CD14-positive monocyte (primary cell): ENCODE results near the gene MORC1. TPM values are rescaled to one million over a fixed set of nuclear protein-coding genes. Genes with fewer than 3 reads are reported as not detected.

Source experiments
- DNase-seq, 3 donors: peaks; one replicate each; pipeline ENCODE4 v3.0.0-alpha.2; 2011 to 2022
- H2AFZ ChIP-seq: 2 replicates; pipeline ENCODE4 v1.6.0; 2012; ENCODE audit warnings: mild to moderate bottlenecking, low read depth, low read length, inconsistent platforms; ENCODE audit not compliant: insufficient read depth, poor library complexity, severe bottlenecking
- H3K27ac ChIP-seq, 2 donors: 1 replicate in 1 of 2; 2 replicates in 1 of 2; pipeline ENCODE4 v1.5.1; 2012 to 2013; ENCODE audit warnings: low read length in 2 of 2, control low read depth in 1 of 2, inconsistent platforms in 1 of 2, low read depth in 1 of 2, mild to moderate bottlenecking in 1 of 2
- H3K27me3 ChIP-seq, 2 donors: one replicate each; pipeline versions ENCODE4 v1.6.0 to v1.6.1; 2011 to 2013; ENCODE audit warnings: low read length in 2 of 2; ENCODE audit not compliant: control insufficient read depth in 2 of 2, insufficient read depth in 2 of 2
- H3K36me3 ChIP-seq, 2 donors: replicated peaks in 1 of 2; 1 replicate in 1 of 2; 2 replicates in 1 of 2; pipeline versions ENCODE4 v1.5.1 to v1.6.1; 2012 to 2013; ENCODE audit warnings: low read length in 2 of 2, control low read depth in 1 of 2, inconsistent platforms in 1 of 2, mild to moderate bottlenecking in 1 of 2; ENCODE audit not compliant: insufficient read depth in 2 of 2, control insufficient read depth in 1 of 2
- H3K4me1 ChIP-seq, 2 donors: 1 replicate in 1 of 2; 2 replicates in 1 of 2; pipeline versions ENCODE4 v1.5.1 to v1.6.1; 2012 to 2013; ENCODE audit warnings: low read length in 2 of 2, control low read depth in 1 of 2, inconsistent platforms in 1 of 2, mild to moderate bottlenecking in 1 of 2, moderate library complexity in 1 of 2; ENCODE audit not compliant: insufficient read depth in 2 of 2, control insufficient read depth in 1 of 2
- H3K4me2 ChIP-seq: replicated peaks from 2 replicates; pipeline ENCODE3; 2012; ENCODE audit warnings: low read length, moderate library complexity, mild to moderate bottlenecking; ENCODE audit not compliant: poor library complexity, severe bottlenecking; ENCODE audit errors: extremely low read depth
- H3K4me3 ChIP-seq, 3 experiments: fragments of 200-600 bp in 1 of 3; sonication (generic) in 1 of 3; replicated peaks in 1 of 3; 1 replicate in 2 of 3; 2 replicates in 1 of 3; pipeline ENCODE4 v1.5.1; 2011 to 2013; ENCODE audit warnings: low read length in 3 of 3, mild to moderate bottlenecking in 3 of 3, control low read depth in 2 of 3, low read depth in 2 of 3, inconsistent platforms in 1 of 3, moderate library complexity in 1 of 3
- H3K79me2 ChIP-seq: 2 replicates; pipeline ENCODE4 v1.6.0; 2012; ENCODE audit warnings: mild to moderate bottlenecking, control low read depth, inconsistent platforms, low read length, moderate library complexity; ENCODE audit not compliant: insufficient read depth
- H3K9ac ChIP-seq: 2 replicates; pipeline ENCODE4 v1.6.0; 2017; ENCODE audit warnings: low read length, mild to moderate bottlenecking; ENCODE audit not compliant: insufficient read depth, poor library complexity, severe bottlenecking
- H3K9me3 ChIP-seq, 2 donors: replicated peaks in 1 of 2; 1 replicate in 1 of 2; 2 replicates in 1 of 2; pipeline versions ENCODE4 v1.5.1 to v1.6.1; 2012 to 2013; ENCODE audit warnings: low read length in 2 of 2, control low read depth in 1 of 2; ENCODE audit not compliant: control insufficient read depth in 1 of 2, insufficient read depth in 1 of 2
- H4K20me1 ChIP-seq: 2 replicates; pipeline ENCODE4 v1.6.0; 2012; ENCODE audit warnings: mild to moderate bottlenecking, low read length, control low read depth, moderate library complexity; ENCODE audit not compliant: insufficient read depth
- H3K27ac Mint-ChIP-seq, 7 donors: one replicate each; pipeline ENCODE4 v1.8.0; 2020; ENCODE audit warnings: mild to moderate bottlenecking in 7 of 7, mixed read lengths in 7 of 7, moderate library complexity in 6 of 7, inconsistent platforms in 2 of 7
- H3K27me3 Mint-ChIP-seq, 3 donors: one replicate each; pipeline ENCODE4 v1.8.0; 2021 to 2022; ENCODE audit warnings: low read depth in 3 of 3, mild to moderate bottlenecking in 3 of 3, mixed read lengths in 3 of 3, moderate library complexity in 3 of 3, inconsistent platforms in 1 of 3
- H3K36me3 Mint-ChIP-seq, 2 donors: one replicate each; pipeline ENCODE4 v1.8.0; 2020; ENCODE audit warnings: mixed read lengths in 2 of 2, inconsistent platforms in 1 of 2, mild to moderate bottlenecking in 1 of 2
- H3K4me1 Mint-ChIP-seq: one replicate; pipeline ENCODE4 v1.8.0; 2020; ENCODE audit warnings: mild to moderate bottlenecking, mixed read lengths
- H3K4me3 Mint-ChIP-seq, 2 donors: one replicate each; pipeline ENCODE4 v1.8.0; 2020; ENCODE audit warnings: mild to moderate bottlenecking in 2 of 2, mixed read lengths in 2 of 2, moderate library complexity in 1 of 2
- H3K9me3 Mint-ChIP-seq, 7 donors: one replicate each; pipeline ENCODE4 v1.8.0; 2020 to 2022; ENCODE audit warnings: mixed read lengths in 7 of 7, mild to moderate bottlenecking in 6 of 7, moderate library complexity in 6 of 7, inconsistent platforms in 2 of 7
- WGBS: methylation state at CpG from one replicate; pipeline ENCODE4 v1.1.5; 2013; ENCODE audit warnings: missing lambda C conversion rate; ENCODE audit not compliant: insufficient coverage; 5-methylcytosine and 5-hydroxymethylcytosine counted together
- intact Hi-C, 2 donors: fragments of 100-400 bp; cut with micrococcal nuclease; formaldehyde crosslinking; loops; one replicate each; pipeline versions ENCODE4 v1.15.0 to v1.15.1; 2023
- polyA plus RNA-seq, 3 donors: library from polyadenylated mRNA; depleted of rRNA in 1 of 3; unstranded in 2 of 3; stranded (reverse) in 1 of 3; fragments of 300-500 nt in 2 of 3; fragments of >200 nt in 1 of 3; fragmentation: Illumina TruSeq in 2 of 3; gene quantifications; 1 replicate in 2 of 3; 2 replicates in 1 of 3; pipeline ENCODE4 v1.2.3, GENCODE V29; 2012 to 2021
- TF ChIP-seq, protein P1 (sequence below): fragments of 200-600 bp; IDR thresholded peaks from one replicate; pipeline ENCODE4 v1.8.0; 2022; ENCODE audit warnings: antibody characterized with exemption, mild to moderate bottlenecking

The MORC1 gene
- polyA plus RNA-seq, 3 donors, result not detected

DNA sequence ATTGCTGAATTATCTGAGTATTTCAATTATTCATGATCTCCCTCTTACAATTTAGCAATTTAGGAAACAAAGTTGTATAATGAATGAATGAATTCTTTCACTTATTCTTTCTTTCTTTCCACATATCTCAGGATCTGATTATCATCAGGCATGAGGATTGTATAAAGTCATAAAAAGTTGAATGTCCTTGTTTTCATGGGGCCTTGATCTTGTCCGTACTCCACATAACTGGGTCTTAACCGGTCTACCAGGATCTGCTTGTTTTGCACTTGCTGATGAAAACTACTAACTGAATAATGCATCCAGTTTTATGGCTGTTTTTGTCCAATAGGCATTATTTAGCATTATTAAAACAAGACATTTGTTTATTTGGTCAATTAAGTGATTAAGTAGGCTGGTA is 31.1 kb upstream of the MORC1 start:
- TF ChIP-seq, protein P1, sequence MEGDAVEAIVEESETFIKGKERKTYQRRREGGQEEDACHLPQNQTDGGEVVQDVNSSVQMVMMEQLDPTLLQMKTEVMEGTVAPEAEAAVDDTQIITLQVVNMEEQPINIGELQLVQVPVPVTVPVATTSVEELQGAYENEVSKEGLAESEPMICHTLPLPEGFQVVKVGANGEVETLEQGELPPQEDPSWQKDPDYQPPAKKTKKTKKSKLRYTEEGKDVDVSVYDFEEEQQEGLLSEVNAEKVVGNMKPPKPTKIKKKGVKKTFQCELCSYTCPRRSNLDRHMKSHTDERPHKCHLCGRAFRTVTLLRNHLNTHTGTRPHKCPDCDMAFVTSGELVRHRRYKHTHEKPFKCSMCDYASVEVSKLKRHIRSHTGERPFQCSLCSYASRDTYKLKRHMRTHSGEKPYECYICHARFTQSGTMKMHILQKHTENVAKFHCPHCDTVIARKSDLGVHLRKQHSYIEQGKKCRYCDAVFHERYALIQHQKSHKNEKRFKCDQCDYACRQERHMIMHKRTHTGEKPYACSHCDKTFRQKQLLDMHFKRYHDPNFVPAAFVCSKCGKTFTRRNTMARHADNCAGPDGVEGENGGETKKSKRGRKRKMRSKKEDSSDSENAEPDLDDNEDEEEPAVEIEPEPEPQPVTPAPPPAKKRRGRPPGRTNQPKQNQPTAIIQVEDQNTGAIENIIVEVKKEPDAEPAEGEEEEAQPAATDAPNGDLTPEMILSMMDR, result no peak
- Mint-ChIP-seq H3K36me3 (no peaks in the 10 kb centered on the region), H3K4me3 (no peak overlapping the region), H3K27me3 (no peaks in the 10 kb centered on the region), H3K9me3 (peaks cover 2 to 14% (median 6%) of the 10 kb centered on the region in 7 donors), H3K27ac (no peak overlapping the region), H3K4me1 (no peaks in the 10 kb centered on the region)
- no peak overlapping the region for H3K4me2 ChIP-seq
- no peaks in the 10 kb centered on the region for H3K27me3 ChIP-seq
- intact Hi-C loops, result no loop called here
- H3K4me3 ChIP-seq, result no peak overlapping the region
- H3K27ac ChIP-seq, result no peak overlapping the region
- DNase-seq, result no peak
- no peak overlapping the region for H3K9ac ChIP-seq
- H3K36me3 ChIP-seq, result no peaks in the 10 kb centered on the region
- no CpG with 5 or more reads among the region's 2 CpGs for WGBS
- H3K4me1 ChIP-seq, result no peaks in the 10 kb centered on the region
- H4K20me1 ChIP-seq, result no peaks in the 10 kb centered on the region
- H3K9me3 ChIP-seq, result no peaks in the 10 kb centered on the region
- no peaks in the 10 kb centered on the region for H3K79me2 ChIP-seq
- no peak overlapping the region for H2AFZ ChIP-seq

DNA sequence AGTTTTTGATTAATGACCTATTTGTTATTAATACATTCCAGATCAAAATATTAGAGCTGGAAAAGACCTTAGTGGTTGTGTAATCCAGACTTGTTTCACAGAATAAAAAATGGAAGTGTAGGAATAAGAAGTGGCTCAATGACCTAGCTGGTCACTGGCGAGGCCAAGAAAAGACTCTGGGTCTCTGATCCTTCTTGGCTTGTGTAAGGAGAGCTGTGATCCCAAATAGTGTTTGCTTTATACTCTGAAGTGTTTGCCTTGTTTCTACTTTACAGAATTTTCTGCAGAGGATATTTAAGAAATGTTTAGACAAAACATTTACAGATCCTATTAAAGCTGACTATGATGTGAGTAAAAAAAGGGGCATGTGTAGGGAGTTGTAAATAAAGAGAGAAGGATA is 25.7 kb upstream of the MORC1 start:
- H3K9me3 Mint-ChIP-seq, result peaks cover 0 to 10% (median 3%) of the 10 kb centered on the region in 7 donors
- no peaks in the 10 kb centered on the region for H3K36me3 Mint-ChIP-seq
- H3K4me3 Mint-ChIP-seq, result no peak overlapping the region
- Histone ChIP-seq H3K79me2 (no peaks in the 10 kb centered on the region), H3K27me3 (no peaks in the 10 kb centered on the region), H4K20me1 (no peaks in the 10 kb centered on the region), H3K36me3 (no peaks in the 10 kb centered on the region), H3K9me3 (no peaks in the 10 kb centered on the region), H3K4me2 (no peak overlapping the region), H3K27ac (no peak overlapping the region), H3K9ac (no peak overlapping the region), H3K4me3 (no peak overlapping the region), H2AFZ (no peak overlapping the region), H3K4me1 (no peaks in the 10 kb centered on the region)
- 100% methylated on average over 1 of the region's 1 CpG for WGBS
- DNase-seq, result no peak
- intact Hi-C loops, result no loop called here
- peaks cover 0 to 1% (median 0%) of the 10 kb centered on the region in 3 donors for H3K27me3 Mint-ChIP-seq
- H3K27ac Mint-ChIP-seq, result no peak overlapping the region
- no peaks in the 10 kb centered on the region for H3K4me1 Mint-ChIP-seq
- TF ChIP-seq, protein P1, result no peak
